SK-N-SH (cell line): Measurements from ENCODE around the gene MAPKBP1. TPM values are rescaled to one million over a fixed set of nuclear protein-coding genes. Genes with fewer than 3 reads are reported as not detected.

ENCODE experiments used
- CTCF ChIA-PET: fragments of 300-600, 350-600 bp; formaldehyde crosslinking; extraction: SDS; loops from one replicate; lab custom pipeline; 2021; lab: Yijun Ruan, JAX
- POLR2A ChIA-PET: fragments of 350-600 bp; sonication (Branson Sonifier 250); formaldehyde crosslinking; extraction: SDS; loops from one replicate; lab custom pipeline; 2020; ENCODE audit warnings: antibody characterized with exemption, inconsistent platforms; lab: Yijun Ruan, JAX
- DNase-seq: peaks from one replicate; pipeline ENCODE4 v3.0.0; 2012
- H2AFZ ChIP-seq: fragments of 200-600 bp; sonication (generic); 2 replicates; pipeline ENCODE4 v1.8.1; 2016; ENCODE audit warnings: antibody characterized with exemption, mild to moderate bottlenecking, low read depth
- H3F3A ChIP-seq: fragments of 200-600 bp; sonication (generic); replicated peaks from 2 replicates; pipeline ENCODE3; 2016; ENCODE audit warnings: antibody characterized with exemption, mild to moderate bottlenecking; ENCODE audit not compliant: insufficient read depth
- H3K27ac ChIP-seq, 2 experiments: fragments of 200-500 bp in 1 of 2; fragments of 200-600 bp in 1 of 2; sonication (Bioruptor generic) in 1 of 2; sonication (generic), shearing (Covaris generic) in 1 of 2; 2 replicates each; pipeline versions ENCODE4 v1.5.1 to v1.6.1; 2014 to 2016; ENCODE audit warnings: low read depth in 2 of 2, inconsistent platforms in 1 of 2, low read length in 1 of 2, mild to moderate bottlenecking in 1 of 2, mixed read lengths in 1 of 2
- H3K27me3 ChIP-seq: fragments of 200-600 bp; sonication (generic), shearing (Covaris generic); 2 replicates; pipeline ENCODE4 v1.6.1; 2016; ENCODE audit warnings: mixed run types; ENCODE audit not compliant: insufficient read depth
- H3K36me3 ChIP-seq, 2 experiments: fragments of 200-500 bp in 1 of 2; fragments of 200-600 bp in 1 of 2; sonication (Bioruptor generic) in 1 of 2; sonication (generic) in 1 of 2; replicated peaks in 1 of 2; 2 replicates each; pipeline versions ENCODE3 to v1.5.1; 2014 to 2016; ENCODE audit warnings: low read length in 1 of 2, mild to moderate bottlenecking in 1 of 2; ENCODE audit not compliant: insufficient read depth in 2 of 2, control insufficient read depth in 1 of 2
- H3K4me1 ChIP-seq, 2 experiments: fragments of 200-500 bp in 1 of 2; fragments of 200-600 bp in 1 of 2; sonication (Bioruptor generic) in 1 of 2; sonication (generic), shearing (Covaris generic) in 1 of 2; 2 replicates each; pipeline versions ENCODE4 v1.5.1 to v1.6.1; 2014 to 2016; ENCODE audit warnings: low read depth in 1 of 2, low read length in 1 of 2, mixed run types in 1 of 2; ENCODE audit not compliant: insufficient read depth in 2 of 2, control insufficient read depth in 1 of 2
- H3K4me2 ChIP-seq: fragments of 200-600 bp; sonication (generic), shearing (Covaris generic); 2 replicates; pipeline ENCODE4 v1.6.1; 2017; ENCODE audit warnings: mixed run types
- H3K4me3 ChIP-seq, 2 experiments: fragments of 200-500 bp in 1 of 2; fragments of 200-600 bp in 1 of 2; sonication (Bioruptor generic) in 1 of 2; sonication (generic), shearing (Covaris generic) in 1 of 2; 2 replicates each; pipeline versions ENCODE4 v1.5.1 to v1.8.1; 2014 to 2016; ENCODE audit warnings: low read depth in 2 of 2, inconsistent platforms in 1 of 2, low read length in 1 of 2, mild to moderate bottlenecking in 1 of 2, mixed read lengths in 1 of 2, moderate library complexity in 1 of 2
- H3K79me2 ChIP-seq: fragments of 200-600 bp; sonication (generic); 2 replicates; pipeline ENCODE4 v1.8.1; 2017; ENCODE audit warnings: mild to moderate bottlenecking; ENCODE audit not compliant: insufficient read depth
- H3K9ac ChIP-seq: fragments of 200-600 bp; sonication (generic); 2 replicates; pipeline ENCODE4 v1.6.1; 2017; ENCODE audit warnings: mixed run types
- H3K9me2 ChIP-seq: fragments of 200-600 bp; sonication (generic); 2 replicates; pipeline ENCODE4 v1.6.1; 2017; ENCODE audit warnings: mixed run types
- H3K9me3 ChIP-seq: fragments of 200-600 bp; sonication (generic); 2 replicates; pipeline ENCODE4 v1.6.1; 2017; ENCODE audit warnings: mixed run types, mild to moderate bottlenecking, moderate library complexity
- H4K20me1 ChIP-seq: fragments of 200-600 bp; sonication (generic); 2 replicates; pipeline ENCODE4 v1.6.1; 2017; ENCODE audit warnings: mild to moderate bottlenecking, mixed run types; ENCODE audit not compliant: insufficient read depth
- ELF1 ChIP-seq: IDR thresholded peaks from 2 replicates; pipeline ENCODE4 v1.4.0; 2012
- EP300 ChIP-seq, 2 experiments: IDR thresholded peaks; 2 replicates each; pipeline versions ENCODE4 v1.4.0 to v1.6.1; 2012; ENCODE audit warnings: borderline replicate concordance in 1 of 2, low read depth in 1 of 2, low read length in 1 of 2
- FOSL2 ChIP-seq: IDR thresholded peaks from 2 replicates; pipeline ENCODE4 v1.4.0; 2012; ENCODE audit warnings: low read depth, mild to moderate bottlenecking, moderate library complexity, borderline replicate concordance
- FOXJ3 ChIP-seq: sonication (generic); formaldehyde crosslinking; IDR thresholded peaks from 2 replicates; pipeline ENCODE4 v1.5.1; 2020; ENCODE audit warnings: mild to moderate bottlenecking, missing genetic modification reagents
- IRF3 ChIP-seq: fragments of 150-350 bp; IDR thresholded peaks from 2 replicates; pipeline ENCODE4 v1.6.1; 2016; ENCODE audit warnings: mild to moderate bottlenecking, low read depth, low read length
- MAX ChIP-seq: IDR thresholded peaks from 2 replicates; pipeline ENCODE4 v1.4.0; 2012; ENCODE audit warnings: low read depth
- MEF2A ChIP-seq: IDR thresholded peaks from 2 replicates; pipeline ENCODE4 v1.4.0; 2012; ENCODE audit warnings: low read depth, borderline replicate concordance
- NFIC ChIP-seq: IDR thresholded peaks from 2 replicates; pipeline ENCODE4 v1.4.0; 2012; ENCODE audit warnings: borderline replicate concordance
- NRF1 ChIP-seq: IDR thresholded peaks from 2 replicates; pipeline ENCODE4 v1.6.1; 2012; ENCODE audit warnings: low read depth, mild to moderate bottlenecking, low read length
- PBX3 ChIP-seq: IDR thresholded peaks from 2 replicates; pipeline ENCODE4; 2012
- POLR2AphosphoS5 ChIP-seq: IDR thresholded peaks from 2 replicates; pipeline ENCODE4 v1.6.1; 2012; ENCODE audit warnings: low read depth, low read length
- RCOR1 ChIP-seq: fragments of 150-350 bp; IDR thresholded peaks from 2 replicates; pipeline ENCODE4 v1.6.1; 2017; ENCODE audit warnings: antibody characterized with exemption, low read length
- RFX5 ChIP-seq: IDR thresholded peaks from 2 replicates; pipeline ENCODE4 v1.6.1; 2012; ENCODE audit warnings: mild to moderate bottlenecking, improper control_type of control experiment, low read length
- RXRA ChIP-seq: IDR thresholded peaks from 2 replicates; pipeline ENCODE4 v1.4.0; 2012; ENCODE audit warnings: low read depth, mild to moderate bottlenecking, borderline replicate concordance
- SIN3A ChIP-seq: IDR thresholded peaks from 2 replicates; pipeline ENCODE4 v1.6.1; 2012; ENCODE audit warnings: low read depth, mild to moderate bottlenecking, low read length, moderate library complexity, borderline replicate concordance
- SMC3 ChIP-seq: IDR thresholded peaks from 2 replicates; pipeline ENCODE4 v1.6.1; 2012; ENCODE audit warnings: low read depth, low read length, improper control_type of control experiment
- TAF1 ChIP-seq: IDR thresholded peaks from 2 replicates; pipeline ENCODE4 v1.6.1; 2012; ENCODE audit warnings: low read depth, mild to moderate bottlenecking, low read length, moderate library complexity, borderline replicate concordance
- TCF12 ChIP-seq: IDR thresholded peaks from 2 replicates; pipeline ENCODE4 v1.4.0; 2012
- USF2 ChIP-seq: fragments of 150-350 bp; IDR thresholded peaks from 2 replicates; pipeline ENCODE4 v1.6.1; 2017; ENCODE audit warnings: antibody characterized with exemption, low read length, low read depth, borderline replicate concordance
- WGBS: methylation state at CpG from one replicate; pipeline ENCODE4 v1.1.6; 2017; ENCODE audit warnings: low lambda C conversion rate; 5-methylcytosine and 5-hydroxymethylcytosine counted together
- polyA plus RNA-seq, 3 experiments: library from polyadenylated mRNA; depleted of rRNA; stranded (reverse); fragments of >200 nt; gene quantifications; 2 replicates each; pipeline ENCODE4 v1.2.3, GENCODE V29; 2012

The MAPKBP1 gene
- polyA plus RNA-seq, 1 of the 3 experiments (the other 2 are of a cell fraction): 5.2 TPM

- TF ChIP-seq IRF3: no peak
- peak; percentile 61 for TF ChIP-seq SMC3
- TF ChIP-seq SIN3A: peak; percentile 90; the same call in 1 of the 2 replicates
- TF ChIP-seq FOXJ3 (CRISPR knock-in tag): peak; percentile 69; the same call in 1 of the 2 replicates
- TF ChIP-seq EP300 (IDR thresholded peaks at IDR 0.05; ENCODE audit: borderline replicate concordance in 1 of 2, low read depth in 1 of 2, low read length in 1 of 2): peak; percentile 15 to 48; a peak in 2 of 4 replicates
- TF ChIP-seq NRF1: 0 out of 2 replicates have a peak, but pooled peaks have one; percentile 7
- peak; percentile 51; the same call in 1 of the 2 replicates for TF ChIP-seq ELF1
- 0 out of 2 replicates have a peak, but pooled peaks have one; percentile 44 for TF ChIP-seq RFX5
- TF ChIP-seq RCOR1: peak; percentile 31; the same call in 1 of the 2 replicates
- peak; percentile 23; the same call in 1 of the 2 replicates for TF ChIP-seq PBX3
- no peak for TF ChIP-seq MEF2A
- TF ChIP-seq NFIC: peak; percentile 26; the same call in 1 of the 2 replicates
- TF ChIP-seq POLR2AphosphoS5: peak; percentile 84; the same call in 1 of the 2 replicates
- TF ChIP-seq, all 33 proteins: peak for 21
Observed at GRCh38 chr15:41774062-41774881, at the start of gene MAPKBP1 (continued).

- POLR2A ChIA-PET: no interaction called here
Observed at GRCh38 chr15:41727143-41727542, 47.1 kb upstream of the MAPKBP1 start.

More at GRCh38 chr15:41727143-41727542, 47.1 kb upstream of the MAPKBP1 start:
- Histone ChIP-seq H3F3A (peaks cover 13% of the 10 kb centered on the region), H3K4me1 (no peaks in the 10 kb centered on the region), H2AFZ (no peak overlapping the region), H3K79me2 (peaks cover 14% of the 10 kb centered on the region; the same call in 1 of the 2 replicates), H3K9me2 (no peaks in the 10 kb centered on the region), H3K9ac (no peak overlapping the region), H3K4me3 (no peak overlapping the region), H3K4me2 (no peak overlapping the region), H3K36me3 (peaks cover 19 to 24% of the 10 kb centered on the region in 2 experiments), H3K9me3 (no peaks in the 10 kb centered on the region), H3K27ac (no peak overlapping the region), H3K27me3 (no peaks in the 10 kb centered on the region)
- 96% methylated on average over 3 of the region's 3 CpGs for WGBS
- DNase-seq: no peak
- CTCF ChIA-PET: interaction anchor here (0.7 to 1.4 kb wide), 2 partner anchors 261 to 313 kb away, joined by 3 read pairs; no protein-coding TSS in a partner anchor
- TF ChIP-seq SIN3A (no peak), RCOR1 (no peak), FOXJ3 (CRISPR knock-in tag) (no peak), MAX (no peak), USF2 (no peak), MEF2A (no peak), TAF1 (no peak), RXRA (no peak), POLR2AphosphoS5 (no peak), NRF1 (no peak), SMC3 (no peak), RFX5 (no peak), FOSL2 (no peak), IRF3 (no peak), TCF12 (no peak)
- TF ChIP-seq, all 33 proteins: peak for 0
- no peaks in the 10 kb centered on the region; the same call in 1 of the 2 replicates for H4K20me1 ChIP-seq
